Activated CD8-positive, alpha-beta T cell treated with anti-CD3 and anti-CD28 coated beads for 36 hours (primary cell): ENCODE results near the gene TMEM165. TPM values are rescaled to one million over a fixed set of nuclear protein-coding genes. Genes with fewer than 3 reads are reported as not detected.

Experiments
- ATAC-seq: fragments of 200-7000 bp; cut with Tn5 transposase; one replicate; pipeline ENCODE4 v1.10.0; 2021; ENCODE audit warnings: mild to moderate bottlenecking, moderate library complexity
- CTCF ChIA-PET: fragments of 350-600 bp; sonication (Branson Sonifier 250); formaldehyde crosslinking; loops from one replicate; lab custom pipeline; 2021; ENCODE audit warnings: antibody characterized with exemption; lab: Charles Lee
- POLR2A ChIA-PET: fragments of 350-600 bp; sonication (Branson Sonifier 250); formaldehyde crosslinking; loops from one replicate; lab custom pipeline; 2021; ENCODE audit warnings: antibody characterized with exemption; lab: Charles Lee
- DNase-seq: peaks from one replicate; pipeline ENCODE4 v3.0.0-alpha.2; 2020
- H3K27ac Mint-ChIP-seq: one replicate; pipeline ENCODE4 v1.8.0; 2021; ENCODE audit warnings: mild to moderate bottlenecking, mixed read lengths
- H3K27me3 Mint-ChIP-seq: one replicate; pipeline ENCODE4 v1.8.0; 2021; ENCODE audit warnings: mixed read lengths
- H3K36me3 Mint-ChIP-seq: one replicate; pipeline ENCODE4 v1.8.0; 2021; ENCODE audit warnings: low read depth, mixed read lengths
- H3K4me1 Mint-ChIP-seq: one replicate; pipeline ENCODE4 v1.8.0; 2021; ENCODE audit warnings: low read depth, mixed read lengths
- H3K4me3 Mint-ChIP-seq: one replicate; pipeline ENCODE4 v1.8.0; 2021; ENCODE audit warnings: mild to moderate bottlenecking, moderate library complexity, mixed read lengths
- H3K9me3 Mint-ChIP-seq: one replicate; pipeline ENCODE4 v1.8.0; 2021; ENCODE audit warnings: mixed read lengths
- intact Hi-C: fragments of 100-400 bp; cut with micrococcal nuclease; formaldehyde crosslinking; loops from one replicate; pipeline ENCODE4 v1.10.0; 2022
- total RNA-seq, 2 experiments: library from RNA; stranded (reverse); gene quantifications; one replicate each; pipeline ENCODE4 v1.2.3, GENCODE V29; 2021
- TF ChIP-seq, protein P1 (sequence below): fragments of 200-600 bp; IDR thresholded peaks from one replicate; pipeline ENCODE4 v1.8.0; 2022; ENCODE audit warnings: antibody characterized with exemption, mild to moderate bottlenecking

The TMEM165 gene
- total RNA-seq, 2 experiments from 2014 or later = 46.6 to 46.9 TPM

DNA sequence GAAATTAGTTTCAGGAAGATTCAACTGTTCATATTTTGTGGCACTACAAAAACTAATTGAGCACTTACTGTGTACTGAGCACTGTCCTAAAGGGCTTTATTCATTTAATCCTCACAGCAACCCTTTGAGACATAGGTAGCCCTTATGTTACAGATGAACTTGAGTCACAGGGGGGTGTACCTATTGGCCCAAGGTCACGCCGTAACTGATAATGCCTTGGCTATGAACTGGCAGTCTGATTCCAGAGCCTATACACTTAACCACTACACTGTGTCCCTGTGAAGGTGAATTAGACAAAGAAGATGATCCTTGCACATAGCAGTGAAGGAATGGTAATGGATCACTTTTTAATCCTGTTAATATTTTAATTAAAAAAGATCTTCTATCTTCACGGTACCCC, 12.0 kb downstream of the TMEM165 start:
- no peak for ATAC-seq
- intact Hi-C loops = no loop called here
- no peak overlapping the region for H3K4me3 Mint-ChIP-seq
- ChIA-PET POLR2A (no interaction called here), CTCF (interaction anchor here (1.2 to 1.9 kb wide), 3 partner anchors 10 to 147 kb away, joined by 3 to 6 read pairs (median 5); partner anchors contain the start of gene TMEM165)
- peaks cover 50% of the 10 kb centered on the region for H3K36me3 Mint-ChIP-seq
- H3K27me3 Mint-ChIP-seq = no peaks in the 10 kb centered on the region
- H3K4me1 Mint-ChIP-seq = peaks cover 38% of the 10 kb centered on the region
- no peaks in the 10 kb centered on the region for H3K9me3 Mint-ChIP-seq
- H3K27ac Mint-ChIP-seq = no peak overlapping the region
- TF ChIP-seq, protein P1, sequence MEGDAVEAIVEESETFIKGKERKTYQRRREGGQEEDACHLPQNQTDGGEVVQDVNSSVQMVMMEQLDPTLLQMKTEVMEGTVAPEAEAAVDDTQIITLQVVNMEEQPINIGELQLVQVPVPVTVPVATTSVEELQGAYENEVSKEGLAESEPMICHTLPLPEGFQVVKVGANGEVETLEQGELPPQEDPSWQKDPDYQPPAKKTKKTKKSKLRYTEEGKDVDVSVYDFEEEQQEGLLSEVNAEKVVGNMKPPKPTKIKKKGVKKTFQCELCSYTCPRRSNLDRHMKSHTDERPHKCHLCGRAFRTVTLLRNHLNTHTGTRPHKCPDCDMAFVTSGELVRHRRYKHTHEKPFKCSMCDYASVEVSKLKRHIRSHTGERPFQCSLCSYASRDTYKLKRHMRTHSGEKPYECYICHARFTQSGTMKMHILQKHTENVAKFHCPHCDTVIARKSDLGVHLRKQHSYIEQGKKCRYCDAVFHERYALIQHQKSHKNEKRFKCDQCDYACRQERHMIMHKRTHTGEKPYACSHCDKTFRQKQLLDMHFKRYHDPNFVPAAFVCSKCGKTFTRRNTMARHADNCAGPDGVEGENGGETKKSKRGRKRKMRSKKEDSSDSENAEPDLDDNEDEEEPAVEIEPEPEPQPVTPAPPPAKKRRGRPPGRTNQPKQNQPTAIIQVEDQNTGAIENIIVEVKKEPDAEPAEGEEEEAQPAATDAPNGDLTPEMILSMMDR = no peak
- no peak for DNase-seq

DNA sequence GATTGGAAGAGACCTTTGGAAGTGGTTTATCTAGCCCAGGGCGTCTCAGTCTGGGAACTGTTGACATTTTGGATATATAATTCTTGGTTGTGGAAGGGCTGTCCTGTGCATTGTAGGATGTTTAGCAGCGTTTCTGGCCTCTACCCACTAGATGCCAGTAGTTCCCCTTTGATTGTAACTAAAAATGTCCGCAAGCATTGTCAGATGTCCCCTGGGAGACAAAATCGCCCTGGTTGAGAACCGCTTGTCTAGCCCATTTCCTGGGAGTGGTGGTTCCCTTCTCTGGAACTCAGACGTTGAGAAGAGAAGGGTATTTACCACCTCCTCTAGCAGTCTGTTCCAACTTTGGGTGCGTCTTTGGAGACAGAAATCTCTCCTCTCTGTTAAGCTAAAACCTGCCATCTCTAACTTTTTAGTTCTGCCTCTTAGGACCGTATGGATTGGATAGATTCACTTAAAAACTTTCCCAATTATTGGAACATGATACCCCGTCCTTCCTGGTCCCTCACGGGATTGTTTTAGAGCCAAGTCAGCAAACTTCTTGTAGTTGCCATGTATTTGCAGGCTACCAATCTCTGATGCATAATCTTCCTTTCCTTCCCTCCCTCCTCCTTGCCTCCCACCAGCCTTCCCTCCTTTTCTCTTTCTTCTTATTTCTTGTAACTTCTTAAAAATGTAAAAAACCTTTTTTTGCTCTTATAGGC, 13.9 kb downstream of the TMEM165 start:
- no peak for ATAC-seq

DNA sequence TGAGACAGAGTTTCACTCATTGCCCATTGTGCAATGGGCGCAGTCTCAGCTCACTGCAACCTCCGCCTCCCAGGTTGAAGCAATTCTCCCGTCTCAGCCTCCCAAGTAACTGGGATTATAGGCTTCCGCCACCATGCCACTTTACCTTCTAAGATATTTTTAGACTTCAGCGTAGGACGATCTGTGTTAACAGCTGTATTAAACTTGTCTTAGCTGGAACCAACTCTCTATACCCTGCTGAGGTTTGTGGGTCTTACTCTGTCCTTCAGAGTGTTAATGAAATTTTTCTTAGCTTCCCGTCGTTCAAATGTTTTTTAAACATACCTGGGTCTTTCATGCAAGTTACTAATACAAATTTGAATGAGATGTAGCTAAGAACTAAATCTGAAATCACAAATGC, 14.7 kb downstream of the TMEM165 start:
- H3K4me1 Mint-ChIP-seq = peaks cover 27% of the 10 kb centered on the region
- CTCF ChIA-PET = interaction anchor here (1.4 kb wide), 1 partner anchor 65 kb away, joined by 4 read pairs; the partner anchor contains the start of gene SRD5A3
- ATAC-seq (no peak), DNase-seq (no peak)
- intact Hi-C loops = no loop called here
- TF ChIP-seq, protein P1 = no peak
- H3K9me3 Mint-ChIP-seq = no peaks in the 10 kb centered on the region
- no peak overlapping the region for H3K27ac Mint-ChIP-seq
- H3K27me3 Mint-ChIP-seq = no peaks in the 10 kb centered on the region
- peaks cover 31% of the 10 kb centered on the region for H3K36me3 Mint-ChIP-seq
- POLR2A ChIA-PET = interaction anchor here (1.2 kb wide), 1 partner anchor 14 kb away, joined by 5 read pairs; the partner anchor contains the start of gene TMEM165
- H3K4me3 Mint-ChIP-seq = no peak overlapping the region

More for the DNA sequence above, 13.9 kb downstream of the TMEM165 start:
- Mint-ChIP-seq H3K27me3 (no peaks in the 10 kb centered on the region), H3K9me3 (no peaks in the 10 kb centered on the region), H3K36me3 (peaks cover 38% of the 10 kb centered on the region), H3K27ac (no peak overlapping the region), H3K4me3 (no peak overlapping the region), H3K4me1 (peaks cover 32% of the 10 kb centered on the region)
- TF ChIP-seq, protein P1 = no peak
- ChIA-PET CTCF (interaction anchor here (0.8 to 1.9 kb wide), 4 partner anchors 8 to 64 kb away, joined by 3 to 5 read pairs (median 4); partner anchors contain the start of genes SRD5A3 and TMEM165), POLR2A (interaction anchor here (0.6 to 1.3 kb wide), 2 partner anchors 9 to 14 kb away, joined by 5 to 6 read pairs; partner anchors contain the start of gene TMEM165)
- no peak for DNase-seq
- intact Hi-C loops = no loop called here

DNA sequence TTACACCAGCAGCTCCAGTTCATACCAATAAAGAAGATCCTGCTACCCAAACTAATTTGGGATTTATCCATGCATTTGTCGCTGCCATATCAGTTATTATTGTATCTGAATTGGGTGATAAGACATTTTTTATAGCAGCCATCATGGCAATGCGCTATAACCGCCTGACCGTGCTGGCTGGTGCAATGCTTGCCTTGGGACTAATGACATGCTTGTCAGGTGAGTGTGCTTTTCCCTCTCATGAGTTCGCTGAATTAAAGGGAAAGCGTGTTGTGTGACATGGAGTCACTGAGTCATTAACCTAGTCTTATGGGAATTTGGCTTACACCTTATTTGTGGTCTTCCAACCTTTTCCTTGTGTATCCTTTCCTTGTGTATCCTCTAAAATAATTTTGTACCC, 15.9 kb downstream of the TMEM165 start:
- DNase-seq = no peak
- H3K36me3 Mint-ChIP-seq = peaks cover 21% of the 10 kb centered on the region
- H3K27ac Mint-ChIP-seq = no peak overlapping the region
- intact Hi-C loops = no loop called here
- TF ChIP-seq, protein P1 = no peak
- CTCF ChIA-PET = no interaction called here
- peaks cover 20% of the 10 kb centered on the region for H3K4me1 Mint-ChIP-seq
- H3K9me3 Mint-ChIP-seq = no peaks in the 10 kb centered on the region
- no peak for ATAC-seq
- H3K4me3 Mint-ChIP-seq = no peak overlapping the region
- no peaks in the 10 kb centered on the region for H3K27me3 Mint-ChIP-seq
- POLR2A ChIA-PET = no interaction called here

DNA sequence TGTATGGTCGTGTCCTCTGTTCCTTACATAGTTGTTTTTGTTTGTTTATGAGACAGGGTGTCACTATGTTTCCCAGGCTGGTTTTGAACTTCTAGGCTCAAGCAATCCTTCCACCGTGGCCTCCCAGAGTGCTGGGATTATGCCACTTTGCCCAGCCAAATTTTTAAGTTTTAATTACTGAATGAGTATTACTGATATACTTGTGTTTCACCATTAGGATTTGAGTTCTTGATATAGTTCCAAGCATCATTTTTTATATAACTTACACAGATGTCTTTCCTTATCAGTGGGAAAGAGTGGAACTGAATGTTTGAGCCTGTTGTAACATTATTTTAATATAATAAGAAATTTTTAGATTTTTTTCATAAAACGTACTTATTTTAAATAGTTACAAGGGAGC, 20.4 kb downstream of the TMEM165 start:
- ATAC-seq = no peak
- H3K27ac Mint-ChIP-seq = no peak overlapping the region
- POLR2A ChIA-PET = no interaction called here
- no peak for DNase-seq
- H3K4me3 Mint-ChIP-seq = no peak overlapping the region
- H3K36me3 Mint-ChIP-seq = peaks cover 26% of the 10 kb centered on the region
- H3K27me3 Mint-ChIP-seq = no peaks in the 10 kb centered on the region
- H3K4me1 Mint-ChIP-seq = peaks cover 2% of the 10 kb centered on the region
- no peaks in the 10 kb centered on the region for H3K9me3 Mint-ChIP-seq
- TF ChIP-seq, protein P1 = no peak
- intact Hi-C loops = no loop called here
- CTCF ChIA-PET = interaction anchor here (1.1 to 1.6 kb wide), 3 partner anchors 12 to 70 kb away, joined by 3 read pairs; partner anchors contain the start of gene SRD5A3
